Stimulated activated CD4-positive, alpha-beta T cell treated with anti-CD3 and anti-CD28 coated beads, Interleukin-1b, Interleukin-23, amount 100 ng/mL, for 24 hours (primary cell): ENCODE data around the gene MICA.
A peak's percentile ranks its signal among the peaks of the same experiment; 100 is the strongest.
"Not testable (repeated sequence)": the region's sequence is repeated elsewhere in the genome, so short reads cannot be mapped to it uniquely, and the experiment has no call there.

Experiments
- DNase-seq, 4 experiments: peaks; one replicate each; pipeline ENCODE4 v3.0.0-alpha.2; 2020; ENCODE audit warnings: low read depth in 4 of 4, low spot score in 1 of 4

Gene MICA

DNA sequence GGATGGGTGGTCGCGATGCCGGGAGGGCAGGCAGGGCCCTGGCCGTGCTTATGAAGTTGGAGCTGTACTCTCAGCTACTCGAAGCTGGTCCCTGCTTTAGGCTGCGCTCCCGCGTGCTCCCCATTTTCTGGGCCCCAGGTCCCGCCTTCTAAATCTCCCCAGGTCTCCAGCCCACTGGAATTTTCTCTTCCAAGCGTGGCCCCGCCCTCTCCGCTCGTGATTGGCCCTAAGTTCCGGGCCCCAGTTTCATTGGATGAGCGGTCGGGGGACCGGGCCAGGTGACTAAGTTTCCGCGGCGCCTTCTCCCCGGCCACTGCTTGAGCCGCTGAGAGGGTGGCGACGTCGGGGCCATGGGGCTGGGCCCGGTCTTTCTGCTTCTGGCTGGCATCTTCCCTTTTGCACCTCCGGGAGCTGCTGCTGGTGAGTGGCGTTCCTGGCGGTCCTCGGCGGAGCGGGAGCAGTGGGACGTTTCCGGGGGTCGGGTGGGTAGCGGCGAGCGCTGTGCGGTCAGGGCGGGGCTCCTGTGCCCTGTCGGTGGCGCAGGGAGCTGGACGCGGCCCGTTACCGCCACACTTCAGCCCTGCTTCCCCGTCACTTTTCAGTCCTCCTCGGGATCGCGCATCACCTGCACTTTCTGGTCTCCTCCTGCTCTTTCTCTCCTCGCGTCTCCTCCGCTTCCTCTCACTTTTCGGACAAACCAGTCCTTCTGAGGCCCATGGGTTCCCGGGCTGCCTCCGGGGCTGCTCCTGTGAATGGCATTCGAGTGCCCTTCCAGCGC, at the start of gene MICA:
Gene MICA, plus strand, starts transcription at position 313 of the 778 bp plus-strand sequence. Its CDS starts 38 bp downstream, at position 351.
- DNase-seq: peak; percentile 41 to 73 (median 52)

DNA sequence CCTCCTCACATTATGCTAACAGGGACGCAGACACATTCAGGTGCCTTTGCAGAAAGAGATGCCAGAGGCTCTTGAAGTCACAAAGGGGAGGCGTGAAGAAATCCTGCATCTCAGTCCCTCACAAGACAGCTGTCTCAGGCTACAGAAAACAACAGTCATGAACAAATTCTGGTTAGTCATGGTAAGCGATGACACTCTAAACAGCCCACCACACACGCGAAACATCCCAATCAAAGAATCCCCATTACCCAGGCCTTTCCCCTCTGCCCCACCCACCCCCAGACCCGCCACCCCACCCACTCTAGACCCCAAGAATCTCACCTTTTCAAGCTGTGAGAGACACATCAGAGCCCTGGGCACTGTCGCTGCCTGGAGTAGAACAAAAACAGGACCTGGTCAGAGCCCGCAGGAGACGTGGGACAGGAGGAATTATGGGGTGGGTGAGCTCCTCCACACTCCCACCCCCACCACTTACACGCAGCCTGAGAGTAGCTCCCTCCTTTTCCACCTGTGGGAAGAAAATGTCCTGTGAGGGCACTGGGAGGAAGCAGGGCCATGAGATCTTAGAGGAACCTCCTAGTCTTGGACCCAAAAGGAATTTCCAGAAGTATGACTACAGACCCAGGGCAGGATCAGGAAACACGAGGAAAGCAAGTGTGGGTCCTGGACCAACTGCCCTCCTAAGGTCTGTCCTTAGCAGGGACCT, 49.1 kb upstream of the MICA start:
- no peak for DNase-seq

DNA sequence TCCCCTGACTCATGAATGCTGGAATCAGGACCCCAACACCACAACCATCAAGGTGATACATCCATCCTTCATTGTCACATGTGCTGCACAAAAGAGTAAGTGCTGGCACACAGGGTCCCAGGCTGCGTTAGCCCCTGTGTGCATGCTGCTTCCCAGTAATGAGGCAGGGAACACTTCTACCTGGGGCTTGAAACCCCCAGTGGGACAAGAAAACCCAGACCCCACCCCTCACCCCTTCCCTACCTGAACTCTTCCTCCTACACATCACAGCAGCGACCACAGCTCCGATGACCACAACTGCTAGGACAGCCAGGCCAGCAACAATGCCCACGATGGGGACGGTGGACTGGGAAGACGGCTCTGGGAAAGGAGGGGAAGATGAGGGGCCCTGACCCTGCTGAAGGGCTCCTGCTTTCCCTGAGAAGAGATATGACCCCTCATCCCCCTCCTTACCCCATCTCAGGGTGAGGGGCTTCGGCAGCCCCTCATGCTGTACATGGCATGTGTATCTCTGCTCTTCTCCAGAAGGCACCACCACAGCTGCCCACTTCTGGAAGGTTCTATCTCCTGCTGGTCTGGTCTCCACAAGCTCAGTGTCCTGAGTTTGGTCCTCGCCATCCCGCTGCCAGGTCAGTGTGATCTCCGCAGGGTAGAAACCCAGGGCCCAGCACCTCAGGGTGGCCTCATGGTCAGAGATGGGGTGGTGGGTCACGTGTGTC, 48.4 kb upstream of the MICA start:
- DNase-seq: no peak

DNA sequence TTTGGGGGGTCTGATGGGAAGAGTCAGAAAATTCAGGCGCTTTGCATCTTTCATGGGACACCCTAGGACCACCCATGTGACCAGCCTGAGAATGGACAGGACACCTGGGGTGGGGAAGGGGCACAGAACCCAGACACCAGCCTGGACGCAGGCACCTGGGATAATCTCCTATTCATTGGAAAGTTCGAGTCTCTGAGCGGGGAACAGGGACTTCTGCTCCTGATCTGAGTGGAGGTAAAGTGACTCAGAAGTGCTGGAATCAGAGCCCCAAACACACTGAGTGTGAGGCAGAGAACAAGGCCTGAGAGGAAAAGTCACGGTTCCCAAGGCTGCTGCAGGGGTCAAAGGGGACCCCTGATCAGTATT, 47.8 kb upstream of the MICA start:
- no peak for DNase-seq

DNA sequence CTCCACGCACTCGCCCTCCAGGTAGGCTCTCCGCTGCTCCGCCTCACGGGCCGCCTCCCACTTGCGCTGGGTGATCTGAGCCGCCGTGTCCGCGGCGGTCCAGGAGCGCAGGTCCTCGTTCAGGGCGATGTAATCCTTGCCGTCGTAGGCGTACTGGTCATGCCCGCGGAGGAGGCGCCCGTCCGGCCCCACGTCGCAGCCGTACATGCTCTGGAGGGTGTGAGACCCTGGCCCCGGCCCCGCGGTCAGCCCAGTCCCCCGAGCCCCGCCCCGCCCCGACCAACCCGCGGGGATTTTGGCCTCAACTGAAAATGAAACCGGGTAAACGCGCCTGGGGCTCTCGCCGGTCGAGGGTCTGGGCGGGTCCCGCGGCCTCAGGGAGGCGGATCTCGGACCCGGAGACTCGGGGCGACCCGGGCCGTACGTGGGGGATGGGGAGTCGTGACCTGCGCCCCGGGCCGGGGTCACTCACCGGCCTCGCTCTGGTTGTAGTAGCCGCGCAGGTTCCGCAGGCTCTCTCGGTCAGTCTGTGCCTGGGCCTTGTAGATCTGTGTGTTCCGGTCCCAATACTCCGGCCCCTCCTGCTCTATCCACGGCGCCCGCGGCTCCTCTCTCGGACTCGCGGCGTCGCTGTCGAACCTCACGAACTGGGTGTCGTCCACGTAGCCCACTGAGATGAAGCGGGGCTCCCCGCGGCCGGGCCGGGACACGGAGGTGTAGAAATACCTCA, 47.0 kb upstream of the MICA start:
- no peak for DNase-seq

DNA sequence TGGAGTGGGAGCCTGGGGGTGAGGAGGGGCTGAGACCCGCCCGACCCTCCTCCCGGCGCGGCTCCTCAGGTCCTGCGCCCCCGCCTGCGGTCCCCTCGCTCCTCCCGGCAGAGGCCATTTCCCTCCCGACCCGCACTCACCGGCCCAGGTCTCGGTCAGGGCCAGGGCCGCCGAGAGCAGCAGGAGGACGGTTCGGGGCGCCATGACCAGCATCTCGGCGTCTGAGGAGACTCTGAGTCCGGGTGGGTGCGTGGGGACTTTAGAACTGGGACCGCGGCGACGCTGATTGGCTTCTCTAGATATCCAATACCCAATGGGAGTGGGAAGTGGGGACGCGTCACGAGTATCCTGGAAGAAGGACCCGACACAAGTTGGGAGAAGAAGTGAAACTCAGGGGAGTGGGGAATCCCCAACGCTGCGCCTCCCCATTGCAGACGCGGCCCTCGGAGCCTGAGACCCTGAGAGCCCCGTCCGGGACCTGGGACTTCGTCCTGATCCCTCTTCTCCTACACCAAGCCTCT, 46.4 kb upstream of the MICA start, which contains the start of gene HLA-B:
Gene HLA-B, minus strand, starts transcription at position 234 of the 521 bp plus-strand sequence. Its CDS starts 21 bp downstream, at position 213.
- DNase-seq: peak; percentile 54 to 67 (median 58)

DNA sequence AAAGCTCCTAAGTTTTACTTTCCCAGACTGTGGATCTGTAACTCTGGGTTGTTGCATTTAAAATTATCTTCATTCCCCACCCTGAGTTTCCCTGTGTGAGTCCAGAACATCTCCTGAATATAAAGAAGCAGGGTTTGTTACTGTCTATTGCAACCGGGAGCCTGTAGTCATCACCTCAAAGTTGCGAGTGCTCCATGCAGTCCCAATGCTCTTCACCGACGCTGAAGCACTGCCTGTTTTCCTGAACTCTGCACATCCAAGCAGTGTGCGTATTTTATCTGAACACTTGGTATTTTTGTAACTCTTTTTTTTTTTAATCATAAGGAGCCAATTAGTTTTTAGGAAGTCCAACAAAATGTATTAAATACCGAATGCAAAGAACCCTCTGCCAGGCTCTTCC, 45.5 kb upstream of the MICA start:
- DNase-seq: no peak

DNA sequence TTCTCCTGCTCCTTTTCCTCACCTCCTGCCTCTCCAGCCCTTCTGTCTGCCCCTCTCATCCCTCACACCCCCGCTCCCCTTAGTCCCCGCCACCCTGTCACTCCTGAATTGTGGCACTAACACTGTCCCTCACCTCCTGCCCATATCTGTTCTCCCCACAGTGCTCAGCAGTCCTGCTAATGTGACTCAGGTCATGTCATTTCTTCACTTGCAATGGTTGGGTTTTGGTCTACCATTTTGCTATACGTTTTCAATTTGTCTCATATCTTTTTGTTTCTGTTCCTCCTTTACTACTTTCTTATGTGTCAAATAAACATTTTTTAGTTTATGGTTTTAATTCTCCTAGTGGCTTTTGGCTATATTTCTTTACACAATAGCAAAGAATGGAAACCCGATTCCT, 45.1 kb upstream of the MICA start:
- DNase-seq: no peak

DNA sequence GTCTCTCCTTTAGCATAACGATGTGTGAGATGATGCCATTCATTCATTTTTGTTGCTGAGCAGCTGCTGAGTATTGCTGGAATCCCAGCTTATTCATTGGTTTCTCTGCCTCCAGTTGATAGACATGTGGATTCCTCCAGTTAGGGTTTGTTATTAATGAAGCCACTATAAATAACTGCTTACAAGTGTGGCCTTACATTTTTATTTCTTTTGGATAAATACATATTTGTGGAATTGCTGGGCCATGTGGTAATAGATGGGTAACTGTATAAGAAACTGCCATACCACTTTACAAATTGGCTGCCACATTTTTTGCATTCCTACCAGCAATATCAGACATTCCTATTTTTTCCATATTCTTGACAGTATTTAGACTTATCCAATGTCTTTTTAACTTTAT, 43.8 kb upstream of the MICA start:
- DNase-seq: no peak

DNA sequence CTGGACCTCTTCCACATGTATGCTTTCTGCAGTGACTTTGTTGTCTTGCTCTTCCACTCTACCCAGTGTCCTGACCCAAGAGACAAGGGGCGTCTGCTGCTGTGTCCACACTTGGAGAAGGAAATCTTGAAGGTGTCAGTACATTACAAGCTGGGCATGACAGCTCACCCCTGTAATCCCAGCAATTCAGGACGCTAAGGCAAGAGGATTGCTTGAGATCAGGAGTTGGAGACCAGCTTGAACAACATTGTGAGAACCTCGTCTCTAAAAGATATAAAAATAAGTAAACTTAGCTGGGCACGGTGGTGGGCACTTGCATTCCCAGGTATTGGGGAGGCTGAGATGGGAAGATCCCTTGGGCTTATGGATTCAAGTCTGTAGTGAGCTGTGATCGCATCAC, 40.6 kb upstream of the MICA start:
- no peak for DNase-seq

DNA sequence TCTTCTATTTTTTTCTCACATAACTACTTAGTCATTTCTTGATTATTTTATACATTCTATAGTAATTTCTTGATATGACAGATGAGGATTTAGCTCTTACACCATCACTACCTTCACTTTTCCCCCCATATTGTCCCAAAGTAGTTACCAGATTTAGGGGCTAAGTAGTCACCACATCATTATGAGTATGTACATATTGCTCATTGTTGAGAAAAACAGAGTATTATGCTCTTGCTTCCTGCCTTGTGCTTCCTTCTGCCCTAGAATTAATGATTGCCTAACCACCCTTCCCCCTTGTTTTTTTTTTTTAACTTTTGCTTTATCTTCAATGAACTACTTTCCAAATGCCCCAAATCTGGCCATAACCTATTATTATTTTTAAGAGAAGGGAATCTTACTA, 39.6 kb upstream of the MICA start:
- DNase-seq: no peak

DNA sequence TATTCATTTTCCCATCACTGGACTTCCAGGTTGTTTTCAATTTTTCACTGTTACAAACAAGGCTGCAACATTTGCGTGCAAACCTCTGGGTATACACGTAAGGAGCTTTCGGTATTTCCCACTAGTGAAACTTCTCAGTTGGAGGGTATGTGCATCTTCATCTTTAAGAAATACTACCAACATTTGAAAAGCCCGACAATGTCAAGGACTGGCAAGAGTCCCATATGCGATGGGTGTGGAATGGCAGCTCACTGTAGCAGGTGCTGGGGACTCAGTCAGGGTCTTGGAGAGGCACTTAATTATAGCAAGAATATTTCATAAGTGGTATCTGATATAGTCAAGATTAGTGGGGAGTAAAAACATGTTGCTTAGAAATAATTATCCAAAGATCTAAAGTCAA, 37.5 kb upstream of the MICA start:
- DNase-seq: no peak

DNA sequence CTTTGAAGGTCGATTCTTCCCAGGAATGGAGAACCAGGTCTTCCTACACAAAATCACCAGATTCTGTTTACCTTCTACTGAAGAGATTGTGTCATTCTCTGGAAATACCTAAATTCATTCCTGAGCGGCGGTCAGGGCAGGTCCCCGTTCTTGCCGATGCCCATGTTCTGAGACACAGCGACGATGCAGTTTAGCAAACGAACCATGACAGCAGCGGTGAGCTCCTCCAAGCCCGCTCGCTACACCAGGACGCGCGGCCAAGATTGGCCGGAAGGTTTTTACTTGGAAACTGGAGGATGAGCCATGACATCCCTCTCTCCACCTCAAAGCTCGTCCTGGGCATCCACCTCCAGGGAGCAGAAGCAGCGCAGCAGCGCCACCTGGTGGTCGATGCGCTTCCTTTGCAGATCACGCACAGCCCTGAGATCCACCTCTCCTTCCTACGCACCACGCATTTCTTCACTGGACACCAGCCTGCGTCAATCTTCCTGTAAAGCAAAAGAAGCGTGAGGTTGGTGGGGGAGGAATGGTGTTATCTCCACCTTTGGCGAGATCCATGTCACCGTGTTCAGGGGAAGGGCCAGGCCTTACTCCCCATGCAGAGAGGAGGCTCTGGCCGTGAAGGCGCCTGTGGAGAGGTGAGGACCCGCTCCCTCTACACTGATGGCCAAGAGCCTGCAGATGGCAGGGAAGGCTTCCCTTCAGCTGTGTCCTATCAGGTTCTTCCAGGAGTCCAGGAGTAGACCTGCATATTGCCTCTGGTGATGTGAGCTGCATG, 36.5 kb upstream of the MICA start:
- peak; percentile 82 to 84 (median 83) for DNase-seq

DNA sequence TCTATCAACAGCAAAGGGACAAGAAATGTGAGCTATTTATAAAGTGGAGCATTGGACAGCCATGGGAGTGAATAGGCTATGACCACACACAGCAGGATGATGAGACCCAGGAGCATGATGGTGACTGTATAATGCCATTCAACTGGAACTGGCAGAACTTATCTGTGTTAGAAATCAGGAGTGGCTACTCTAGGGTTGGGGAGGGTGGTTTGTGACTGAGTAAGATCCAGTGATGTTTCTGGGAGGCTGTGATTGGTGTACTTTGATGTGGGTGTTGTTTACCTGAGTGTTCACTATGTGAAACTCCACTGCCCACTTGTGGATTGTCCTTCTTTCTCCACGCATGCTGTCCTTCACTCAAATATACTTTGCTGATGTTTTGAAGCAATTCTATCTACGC, 34.9 kb upstream of the MICA start:
- DNase-seq: no peak

DNA sequence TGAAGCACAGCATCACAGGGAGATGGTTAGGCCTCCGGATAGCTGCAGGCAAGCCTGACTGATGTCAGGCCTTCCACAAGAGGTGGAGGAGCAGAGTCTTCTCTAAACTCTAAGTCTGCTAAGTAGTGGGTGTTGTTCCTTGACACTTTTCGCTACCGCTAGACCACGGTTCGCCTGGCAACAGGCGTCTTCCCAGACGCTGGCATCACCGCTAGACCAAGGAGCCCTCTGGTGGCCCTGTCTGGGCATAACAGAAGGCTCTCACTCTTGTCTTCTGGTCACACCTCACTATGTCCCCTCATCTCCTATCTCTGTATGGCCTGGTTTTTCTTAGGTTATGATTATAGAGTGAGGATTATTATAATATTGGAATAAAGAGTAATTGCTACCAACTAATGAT, 29.3 kb upstream of the MICA start:
- DNase-seq: not testable (repeated sequence)

DNA sequence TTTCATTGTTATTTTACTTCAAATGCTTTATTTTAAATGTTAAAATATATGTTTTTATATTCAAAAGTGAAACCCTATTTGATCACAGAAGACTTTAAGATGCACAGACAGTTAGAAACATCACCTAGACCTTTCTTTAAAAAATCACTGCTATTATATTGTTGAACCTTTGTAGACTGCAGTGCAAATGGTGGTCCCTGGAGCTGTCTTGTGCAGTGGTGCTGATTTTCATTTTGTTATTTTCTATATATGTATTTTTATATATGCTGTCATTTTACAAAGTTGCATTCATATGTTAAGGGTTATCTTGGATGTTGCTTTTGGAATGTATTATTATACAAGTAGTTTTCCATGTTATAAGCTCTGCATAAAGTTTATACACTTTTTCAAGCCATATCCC, 27.7 kb upstream of the MICA start:
- DNase-seq: no peak

DNA sequence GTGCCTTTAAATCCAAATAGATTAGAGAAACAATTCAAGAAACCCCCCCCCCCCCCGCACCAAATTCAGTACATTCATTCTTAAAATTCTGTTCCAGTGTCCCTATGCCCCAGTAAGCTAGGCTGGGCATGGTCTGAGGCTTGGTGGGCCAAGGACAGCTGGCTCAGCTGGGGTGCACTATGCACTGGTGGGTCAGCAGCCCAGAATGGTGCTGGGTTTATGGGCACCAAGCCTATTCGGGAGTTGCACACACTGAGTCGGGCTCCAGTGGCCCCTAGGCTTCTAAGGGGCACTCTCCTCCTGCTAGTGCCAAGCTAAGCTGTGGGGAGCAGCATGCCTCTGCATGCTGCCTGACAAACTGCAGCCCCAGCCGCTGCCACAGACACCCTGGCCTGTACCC, 26.4 kb upstream of the MICA start:
- no peak for DNase-seq

DNA sequence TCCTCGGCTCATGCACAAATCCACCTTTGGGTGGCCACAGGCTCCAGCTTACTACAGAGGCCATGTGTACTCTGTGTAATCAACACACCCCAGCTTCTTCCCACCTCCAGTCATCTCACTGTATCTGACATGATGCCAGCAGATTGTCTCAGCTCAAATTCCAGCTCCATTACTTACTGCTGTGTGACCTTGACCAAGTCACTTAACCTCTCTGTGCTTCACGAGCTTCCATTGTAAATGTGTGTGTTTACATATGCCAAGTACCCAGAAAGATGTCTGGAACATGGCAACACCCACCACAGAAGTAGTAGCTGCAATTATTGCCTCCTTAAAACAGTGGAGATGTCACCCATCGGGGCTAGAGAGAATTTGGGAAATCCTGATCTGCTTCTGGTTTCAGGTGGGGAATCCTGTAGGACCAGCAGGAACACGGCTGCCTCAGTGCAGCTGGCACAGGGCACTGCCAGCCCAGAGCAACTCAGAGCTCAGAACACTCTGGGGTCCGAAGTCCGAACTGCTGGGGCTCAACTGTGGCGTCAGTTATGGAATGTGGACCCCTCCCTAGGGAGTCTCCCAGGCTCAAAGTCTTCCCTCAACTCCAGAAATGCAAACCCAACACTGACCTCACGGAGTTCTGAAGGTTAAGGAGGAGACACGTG, 25.2 kb upstream of the MICA start:
- DNase-seq: no peak

DNA sequence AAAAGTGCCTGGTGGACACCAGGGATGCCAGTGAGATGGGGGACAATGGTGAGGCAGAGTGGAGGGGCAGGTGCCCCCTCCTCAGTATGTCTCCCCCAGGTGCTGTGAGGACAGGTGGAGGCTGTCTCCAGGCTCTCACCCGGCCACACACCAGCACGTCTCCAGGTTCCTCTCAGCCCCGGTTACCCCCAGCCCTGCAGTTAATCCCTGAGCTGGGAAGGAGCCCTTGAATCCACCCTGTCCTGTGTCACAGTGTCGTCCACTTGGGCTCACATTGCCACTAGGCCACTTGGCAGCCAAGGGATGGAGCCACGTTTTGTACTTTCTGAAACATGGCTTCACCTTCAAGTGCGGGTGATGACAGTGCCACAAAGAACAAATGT, 24.7 kb upstream of the MICA start:
- no peak for DNase-seq

DNA sequence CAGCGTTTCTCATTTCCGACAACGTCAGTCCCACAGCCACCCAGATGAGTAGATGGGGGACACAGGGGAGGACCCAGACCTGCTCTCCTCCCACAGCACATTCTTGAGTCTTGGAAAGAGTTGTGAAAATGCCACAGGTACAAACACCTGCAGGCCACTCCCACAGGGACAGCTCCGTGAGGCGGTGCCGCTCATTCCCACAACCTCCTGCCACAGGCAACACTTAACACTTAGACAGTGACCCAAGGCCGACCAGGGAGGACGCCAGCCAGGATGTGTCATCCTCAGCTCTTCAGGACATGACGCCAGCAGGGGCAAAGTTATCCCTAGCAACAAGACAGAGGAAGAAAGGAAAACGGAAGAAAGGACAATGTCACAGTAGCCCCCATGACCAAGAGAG, 23.5 kb upstream of the MICA start:
- DNase-seq: no peak
